ENCODE results near the gene C1GALT1C1L.
"Not testable (repeated sequence)": the region's sequence is repeated elsewhere in the genome, so short reads cannot be mapped to it uniquely, and the experiment has no call there.

Gene C1GALT1C1L

GRCh38 chr2:43676322-43677050 lies at the start of gene C1GALT1C1L:
C1GALT1C1L (minus strand) TSS chr2:43676429; CDS start chr2:43676322, 107 bp downstream.
- peak; percentile 15 for DNase-seq (ENCODE audit: low read depth)

- no peak for DNase-seq (ENCODE audit: low read depth)
Measured at GRCh38 chr2:43725711-43726246, 49.5 kb upstream of the C1GALT1C1L start.

- DNase-seq (ENCODE audit: low read depth), result no peak
Measured at GRCh38 chr2:43724728-43725526, 48.7 kb upstream of the C1GALT1C1L start.

- DNase-seq (ENCODE audit: low read depth), result no peak
Measured at GRCh38 chr2:43718530-43719124, 42.4 kb upstream of the C1GALT1C1L start.

GRCh38 chr2:43717322-43717721 lies 41.1 kb upstream of the C1GALT1C1L start:
- no peak for DNase-seq (ENCODE audit: low read depth)

GRCh38 chr2:43715300-43716098 lies 39.3 kb upstream of the C1GALT1C1L start:
- DNase-seq (ENCODE audit: low read depth), result no peak

GRCh38 chr2:43714164-43714563 lies 37.9 kb upstream of the C1GALT1C1L start:
- DNase-seq (ENCODE audit: low read depth), result no peak

GRCh38 chr2:43710866-43711265 lies 34.6 kb upstream of the C1GALT1C1L start:
- DNase-seq (ENCODE audit: low read depth), result no peak

- DNase-seq (ENCODE audit: low read depth), result no peak
Measured at GRCh38 chr2:43708891-43709290, 32.7 kb upstream of the C1GALT1C1L start.

GRCh38 chr2:43708178-43708577 lies 31.9 kb upstream of the C1GALT1C1L start:
- DNase-seq (ENCODE audit: low read depth), result no peak

- DNase-seq (ENCODE audit: low read depth), result no peak
Measured at GRCh38 chr2:43707255-43708015, 31.2 kb upstream of the C1GALT1C1L start.

- DNase-seq (ENCODE audit: low read depth), result no peak
Measured at GRCh38 chr2:43701111-43701510, 24.9 kb upstream of the C1GALT1C1L start.

- DNase-seq (ENCODE audit: low read depth), result no peak
Measured at GRCh38 chr2:43699761-43700160, 23.5 kb upstream of the C1GALT1C1L start.

- DNase-seq (ENCODE audit: low read depth), result not testable (repeated sequence)
Measured at GRCh38 chr2:43698140-43698539, 21.9 kb upstream of the C1GALT1C1L start.

- no peak for DNase-seq (ENCODE audit: low read depth)
Measured at GRCh38 chr2:43692428-43692994, 16.3 kb upstream of the C1GALT1C1L start.

GRCh38 chr2:43689999-43690398 lies 13.8 kb upstream of the C1GALT1C1L start:
- DNase-seq (ENCODE audit: low read depth), result no peak

- DNase-seq (ENCODE audit: low read depth), result no peak
Measured at GRCh38 chr2:43685357-43685756, 9.1 kb upstream of the C1GALT1C1L start.

GRCh38 chr2:43677783-43678182 lies 1.6 kb upstream of the C1GALT1C1L start:
- not testable (repeated sequence) for DNase-seq (ENCODE audit: low read depth)

GRCh38 chr2:43675646-43676321 lies 445 bp downstream of the C1GALT1C1L start:
- DNase-seq (ENCODE audit: low read depth), result no peak

GRCh38 chr2:43657241-43657640 lies 19.0 kb downstream of the C1GALT1C1L start:
- DNase-seq (ENCODE audit: low read depth), result no peak
